ENCODE data around the gene ADAMTS20. TPM values are rescaled to one million over a fixed set of nuclear protein-coding genes. Genes with fewer than 3 reads are reported as not detected.

The ADAMTS20 gene
- total RNA-seq, 4 donors from 2014 or later, result not detected

DNA sequence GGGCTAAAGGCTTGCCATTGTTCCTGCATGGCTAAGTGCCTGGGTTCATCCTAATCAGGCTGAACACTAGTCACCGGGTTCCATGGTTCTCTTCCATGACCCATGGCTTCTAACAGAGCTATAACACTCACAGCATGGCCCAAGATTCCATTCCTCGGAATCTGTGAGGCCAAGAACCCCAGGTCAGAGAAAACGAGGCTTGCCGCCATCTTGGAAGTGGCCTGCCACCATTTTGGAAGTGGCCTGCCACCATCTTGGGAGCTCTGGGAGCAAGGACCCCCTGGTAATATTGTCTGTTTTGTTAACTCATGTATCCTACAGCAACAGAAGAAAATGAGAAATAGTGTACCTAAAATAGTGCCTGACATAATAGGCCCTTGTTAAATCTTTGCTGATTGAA, 92.7 kb downstream of the ADAMTS20 start:
- no peak for TF ChIP-seq POLR2A (IDR thresholded peaks at IDR 0.05)
- TF ChIP-seq, protein P1, sequence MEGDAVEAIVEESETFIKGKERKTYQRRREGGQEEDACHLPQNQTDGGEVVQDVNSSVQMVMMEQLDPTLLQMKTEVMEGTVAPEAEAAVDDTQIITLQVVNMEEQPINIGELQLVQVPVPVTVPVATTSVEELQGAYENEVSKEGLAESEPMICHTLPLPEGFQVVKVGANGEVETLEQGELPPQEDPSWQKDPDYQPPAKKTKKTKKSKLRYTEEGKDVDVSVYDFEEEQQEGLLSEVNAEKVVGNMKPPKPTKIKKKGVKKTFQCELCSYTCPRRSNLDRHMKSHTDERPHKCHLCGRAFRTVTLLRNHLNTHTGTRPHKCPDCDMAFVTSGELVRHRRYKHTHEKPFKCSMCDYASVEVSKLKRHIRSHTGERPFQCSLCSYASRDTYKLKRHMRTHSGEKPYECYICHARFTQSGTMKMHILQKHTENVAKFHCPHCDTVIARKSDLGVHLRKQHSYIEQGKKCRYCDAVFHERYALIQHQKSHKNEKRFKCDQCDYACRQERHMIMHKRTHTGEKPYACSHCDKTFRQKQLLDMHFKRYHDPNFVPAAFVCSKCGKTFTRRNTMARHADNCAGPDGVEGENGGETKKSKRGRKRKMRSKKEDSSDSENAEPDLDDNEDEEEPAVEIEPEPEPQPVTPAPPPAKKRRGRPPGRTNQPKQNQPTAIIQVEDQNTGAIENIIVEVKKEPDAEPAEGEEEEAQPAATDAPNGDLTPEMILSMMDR (IDR thresholded peaks at IDR 0.05), result no peak
- H3K4me1 ChIP-seq, result no peaks in the 10 kb centered on the region

DNA sequence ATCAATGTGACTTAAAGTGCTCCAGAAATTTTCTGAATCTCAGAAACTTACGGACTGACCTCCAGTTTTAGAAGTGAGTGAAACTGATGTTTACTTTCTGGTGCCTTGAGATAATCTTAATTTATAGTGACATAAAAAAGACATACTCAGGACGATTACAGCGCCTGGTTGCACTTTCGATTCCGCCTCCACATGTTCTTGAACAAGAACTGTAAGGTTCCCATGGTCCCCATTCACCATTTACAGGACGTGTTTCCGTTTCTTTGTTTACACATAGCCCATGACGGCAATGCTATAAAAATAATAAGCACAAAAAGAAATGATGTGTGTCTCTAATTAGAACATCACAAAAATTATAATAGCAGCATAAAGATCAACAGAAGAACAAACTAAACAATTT, 98.2 kb downstream of the ADAMTS20 start:
- H3K27me3 ChIP-seq, result no peaks in the 10 kb centered on the region
- no peaks in the 10 kb centered on the region for H3K36me3 ChIP-seq
- no peak overlapping the region for H3K27ac ChIP-seq
- DNase-seq, result no peak
- WGBS, 2 donors, result 80 to 90% methylated on average over 8 of the region's 8 CpGs
- no peaks in the 10 kb centered on the region for H3K4me1 ChIP-seq
- intact Hi-C loops (cut with DNase I), result no loop called here
- peaks cover 0 to 8% (median 0%) of the 10 kb centered on the region in 3 donors for H3K9me3 ChIP-seq
- H3K4me3 ChIP-seq, result no peak overlapping the region
- TF ChIP-seq, protein P1 (IDR thresholded peaks at IDR 0.05), result no peak
- no peak for TF ChIP-seq POLR2A (IDR thresholded peaks at IDR 0.05)

More for the DNA sequence above, 92.7 kb downstream of the ADAMTS20 start:
- Histone ChIP-seq H3K9me3 (peaks cover 0 to 8% (median 0%) of the 10 kb centered on the region in 3 donors), H3K4me3 (no peak overlapping the region), H3K27ac (no peak overlapping the region), H3K27me3 (no peaks in the 10 kb centered on the region), H3K36me3 (no peaks in the 10 kb centered on the region)
- WGBS, 2 donors, result 60 to 65% methylated on average over 2 to 3 of the region's 4 CpGs
- DNase-seq, result no peak
- intact Hi-C loops (cut with DNase I), result no loop called here

- intact Hi-C loops (cut with DNase I), result no loop called here
Observed at GRCh38 chr12:43444940-43445564, 107.0 kb downstream of the ADAMTS20 start.

GRCh38 chr12:43436597-43436996, 115.4 kb downstream of the ADAMTS20 start:
- WGBS, 2 donors, result 71 to 72% methylated on average over 4 of the region's 4 CpGs
- Histone ChIP-seq H3K36me3 (no peaks in the 10 kb centered on the region), H3K4me1 (no peaks in the 10 kb centered on the region), H3K9me3 (no peaks in the 10 kb centered on the region), H3K27ac (no peak overlapping the region), H3K27me3 (no peaks in the 10 kb centered on the region), H3K4me3 (no peak overlapping the region)
- TF ChIP-seq POLR2A (IDR thresholded peaks at IDR 0.05), result no peak
- TF ChIP-seq, protein P1 (IDR thresholded peaks at IDR 0.05), result no peak
- DNase-seq, result no peak
- intact Hi-C loops (cut with DNase I), result no loop called here

More at GRCh38 chr12:43444940-43445564, 107.0 kb downstream of the ADAMTS20 start:
- DNase-seq, result no peak
- no peak for TF ChIP-seq POLR2A (IDR thresholded peaks at IDR 0.05)
- TF ChIP-seq, protein P1 (IDR thresholded peaks at IDR 0.05), result peak; percentile 26 to 65 (median 46)
- Histone ChIP-seq H3K4me1 (no peaks in the 10 kb centered on the region), H3K4me3 (no peak overlapping the region), H3K9me3 (no peaks in the 10 kb centered on the region), H3K27ac (no peak overlapping the region), H3K36me3 (no peaks in the 10 kb centered on the region), H3K27me3 (no peaks in the 10 kb centered on the region)
- WGBS, 2 donors, result 53 to 62% methylated on average over 3 of the region's 3 CpGs

DNA sequence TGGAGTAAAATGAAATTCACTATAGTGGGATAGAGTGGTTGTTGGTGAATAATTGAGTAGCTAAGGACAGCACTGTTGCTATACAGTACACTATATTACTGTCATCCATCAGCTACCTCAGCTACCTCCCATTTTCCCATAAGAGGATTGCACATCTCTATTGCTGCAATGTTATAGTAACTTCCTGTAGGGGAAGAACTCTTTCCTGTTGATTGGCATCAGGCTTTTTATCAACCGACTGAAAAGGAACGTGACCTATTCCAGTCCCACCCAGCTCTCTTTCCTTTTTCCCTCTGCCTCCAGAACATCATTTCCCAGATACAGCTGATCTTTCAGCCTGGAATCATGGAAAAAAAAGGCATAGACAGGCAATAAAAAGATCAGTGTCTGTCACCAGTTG, 117.4 kb downstream of the ADAMTS20 start:
- H3K27ac ChIP-seq, result no peak overlapping the region
- DNase-seq, result no peak
- WGBS, 2 donors, result 42 to 48% methylated on average over 2 of the region's 2 CpGs
- H3K36me3 ChIP-seq, result no peaks in the 10 kb centered on the region
- intact Hi-C loops (cut with DNase I), result no loop called here
- H3K9me3 ChIP-seq, result no peaks in the 10 kb centered on the region
- no peak overlapping the region for H3K4me3 ChIP-seq
- TF ChIP-seq, protein P1 (IDR thresholded peaks at IDR 0.05), result no peak
- no peak for TF ChIP-seq POLR2A (IDR thresholded peaks at IDR 0.05)
- no peaks in the 10 kb centered on the region for H3K27me3 ChIP-seq
- no peaks in the 10 kb centered on the region for H3K4me1 ChIP-seq

Measured in esophagus squamous epithelium (tissue), 5 donors.